ENCODE data around the gene ULK1. TPM values are rescaled to one million over a fixed set of nuclear protein-coding genes. Genes with fewer than 3 reads are reported as not detected.
A peak's percentile ranks its signal among the peaks of the same experiment; 100 is the strongest.

The ULK1 gene
- total and polyA plus RNA-seq, 2 of the 13 experiments (the other 11 are each of a cell fraction or from before 2014, with no cell fraction given), result 2.8 to 10.1 TPM

DNA sequence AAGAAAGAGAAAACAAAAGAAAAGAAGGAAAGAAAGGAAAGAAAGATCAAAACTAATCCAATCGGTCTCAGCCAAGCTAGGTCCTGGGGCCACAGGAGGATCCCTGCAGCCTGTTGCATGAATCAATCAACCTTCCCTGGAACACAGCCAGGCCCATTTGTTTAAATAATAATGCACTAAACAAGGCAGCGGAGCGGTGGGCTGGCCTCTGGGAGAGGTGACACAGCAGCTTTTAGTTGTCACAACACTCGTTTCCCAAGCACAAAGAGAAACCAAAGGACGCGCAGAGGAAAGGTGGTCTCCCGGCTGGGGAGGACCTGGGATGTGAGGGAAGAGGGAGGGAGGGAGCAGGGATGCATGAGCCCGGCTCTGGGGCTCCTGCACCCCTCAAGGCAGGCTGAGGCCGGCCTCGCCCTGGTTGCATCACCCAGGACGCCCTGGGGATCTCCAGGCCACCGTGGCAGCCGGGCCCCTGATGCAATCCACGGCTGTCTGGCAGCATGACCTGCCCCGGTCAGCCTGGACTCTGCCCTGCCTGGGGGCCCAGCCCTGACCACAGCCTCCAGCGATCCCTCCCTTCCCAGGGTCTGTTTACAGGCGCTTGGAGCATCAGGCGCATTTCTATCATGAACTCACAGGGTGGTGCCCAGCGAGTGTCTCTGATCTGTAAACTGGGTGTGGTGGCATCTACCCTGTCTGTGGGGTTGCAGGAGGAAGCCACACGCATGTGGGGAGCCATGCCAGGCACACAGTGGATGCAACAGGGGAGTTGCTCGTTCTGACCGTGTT is 33.8 kb upstream of the ULK1 start (continued):
- TF ChIP-seq, protein P1, sequence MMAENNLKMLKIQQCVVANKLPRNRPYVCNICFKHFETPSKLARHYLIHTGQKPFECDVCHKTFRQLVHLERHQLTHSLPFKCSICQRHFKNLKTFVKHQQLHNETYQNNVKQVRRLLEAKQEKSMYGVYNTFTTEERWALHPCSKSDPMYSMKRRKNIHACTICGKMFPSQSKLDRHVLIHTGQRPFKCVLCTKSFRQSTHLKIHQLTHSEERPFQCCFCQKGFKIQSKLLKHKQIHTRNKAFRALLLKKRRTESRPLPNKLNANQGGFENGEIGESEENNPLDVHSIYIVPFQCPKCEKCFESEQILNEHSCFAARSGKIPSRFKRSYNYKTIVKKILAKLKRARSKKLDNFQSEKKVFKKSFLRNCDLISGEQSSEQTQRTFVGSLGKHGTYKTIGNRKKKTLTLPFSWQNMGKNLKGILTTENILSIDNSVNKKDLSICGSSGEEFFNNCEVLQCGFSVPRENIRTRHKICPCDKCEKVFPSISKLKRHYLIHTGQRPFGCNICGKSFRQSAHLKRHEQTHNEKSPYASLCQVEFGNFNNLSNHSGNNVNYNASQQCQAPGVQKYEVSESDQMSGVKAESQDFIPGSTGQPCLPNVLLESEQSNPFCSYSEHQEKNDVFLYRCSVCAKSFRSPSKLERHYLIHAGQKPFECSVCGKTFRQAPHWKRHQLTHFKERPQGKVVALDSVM (CRISPR knock-in tag; IDR thresholded peaks at IDR 0.05), result no peak; the same call in 1 of the 2 replicates
- TF ChIP-seq THAP11 (CRISPR knock-in tag; IDR thresholded peaks at IDR 0.05), result peak; percentile 88
- TF ChIP-seq TCF12 (IDR thresholded peaks at IDR 0.05), result no peak
- peak; percentile 89; the same call in 1 of the 2 replicates for TF ChIP-seq TCF12 (CRISPR knock-in tag; IDR thresholded peaks at IDR 0.05)
- no peak for TF ChIP-seq ZNF101 (CRISPR knock-in tag; IDR thresholded peaks at IDR 0.05; ENCODE audit: borderline replicate concordance, low read depth)
- peak; percentile 28; the same call in 1 of the 2 replicates for TF ChIP-seq ZNF766 (CRISPR knock-in tag; IDR thresholded peaks at IDR 0.05; ENCODE audit: borderline replicate concordance)
- peak; percentile 100 for TF ChIP-seq MTA1 (CRISPR knock-in tag; IDR thresholded peaks at IDR 0.05; ENCODE audit: borderline replicate concordance)
- peak; percentile 94 for TF ChIP-seq HNRNPL (IDR thresholded peaks at IDR 0.05; ENCODE audit: low read depth, low read length)
- peak; percentile 99; the same call in 1 of the 2 replicates for TF ChIP-seq MIER3 (CRISPR knock-in tag; IDR thresholded peaks at IDR 0.05; ENCODE audit: borderline replicate concordance)
- peak; percentile 96 for TF ChIP-seq SPEN (CRISPR knock-in tag; IDR thresholded peaks at IDR 0.05; ENCODE audit: low read depth)
- TF ChIP-seq ZNF256 (CRISPR knock-in tag; conservative IDR thresholded peaks at IDR 0.05), result no peak
- peak; percentile 82; the same call in 1 of the 2 replicates for TF ChIP-seq KAT7 (CRISPR knock-in tag; IDR thresholded peaks at IDR 0.05; ENCODE audit: borderline replicate concordance)
- TF ChIP-seq RAD51 (IDR thresholded peaks at IDR 0.05; ENCODE audit: borderline replicate concordance), result no peak
- no peak for TF ChIP-seq ZFP37 (CRISPR knock-in tag; IDR thresholded peaks at IDR 0.05; ENCODE audit: borderline replicate concordance)
- TF ChIP-seq FLYWCH1 (CRISPR knock-in tag; IDR thresholded peaks at IDR 0.05), result no peak; the same call in 1 of the 2 replicates
- TF ChIP-seq HDAC1 (CRISPR knock-in tag; IDR thresholded peaks at IDR 0.05), result peak; percentile 100
- TF ChIP-seq NFE2L1 (CRISPR knock-in tag; IDR thresholded peaks at IDR 0.05; ENCODE audit: borderline replicate concordance), result no peak; the same call in none of the 2 replicates
- peak; percentile 88 for TF ChIP-seq ZMYM2 (CRISPR knock-in tag; IDR thresholded peaks at IDR 0.05)
- TF ChIP-seq, protein P2, sequence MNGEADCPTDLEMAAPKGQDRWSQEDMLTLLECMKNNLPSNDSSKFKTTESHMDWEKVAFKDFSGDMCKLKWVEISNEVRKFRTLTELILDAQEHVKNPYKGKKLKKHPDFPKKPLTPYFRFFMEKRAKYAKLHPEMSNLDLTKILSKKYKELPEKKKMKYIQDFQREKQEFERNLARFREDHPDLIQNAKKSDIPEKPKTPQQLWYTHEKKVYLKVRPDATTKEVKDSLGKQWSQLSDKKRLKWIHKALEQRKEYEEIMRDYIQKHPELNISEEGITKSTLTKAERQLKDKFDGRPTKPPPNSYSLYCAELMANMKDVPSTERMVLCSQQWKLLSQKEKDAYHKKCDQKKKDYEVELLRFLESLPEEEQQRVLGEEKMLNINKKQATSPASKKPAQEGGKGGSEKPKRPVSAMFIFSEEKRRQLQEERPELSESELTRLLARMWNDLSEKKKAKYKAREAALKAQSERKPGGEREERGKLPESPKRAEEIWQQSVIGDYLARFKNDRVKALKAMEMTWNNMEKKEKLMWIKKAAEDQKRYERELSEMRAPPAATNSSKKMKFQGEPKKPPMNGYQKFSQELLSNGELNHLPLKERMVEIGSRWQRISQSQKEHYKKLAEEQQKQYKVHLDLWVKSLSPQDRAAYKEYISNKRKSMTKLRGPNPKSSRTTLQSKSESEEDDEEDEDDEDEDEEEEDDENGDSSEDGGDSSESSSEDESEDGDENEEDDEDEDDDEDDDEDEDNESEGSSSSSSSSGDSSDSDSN (CRISPR knock-in tag; IDR thresholded peaks at IDR 0.05), result peak; percentile 93
- peak; percentile 97 for TF ChIP-seq MED1 (CRISPR knock-in tag; IDR thresholded peaks at IDR 0.05)
- TF ChIP-seq, protein P3, sequence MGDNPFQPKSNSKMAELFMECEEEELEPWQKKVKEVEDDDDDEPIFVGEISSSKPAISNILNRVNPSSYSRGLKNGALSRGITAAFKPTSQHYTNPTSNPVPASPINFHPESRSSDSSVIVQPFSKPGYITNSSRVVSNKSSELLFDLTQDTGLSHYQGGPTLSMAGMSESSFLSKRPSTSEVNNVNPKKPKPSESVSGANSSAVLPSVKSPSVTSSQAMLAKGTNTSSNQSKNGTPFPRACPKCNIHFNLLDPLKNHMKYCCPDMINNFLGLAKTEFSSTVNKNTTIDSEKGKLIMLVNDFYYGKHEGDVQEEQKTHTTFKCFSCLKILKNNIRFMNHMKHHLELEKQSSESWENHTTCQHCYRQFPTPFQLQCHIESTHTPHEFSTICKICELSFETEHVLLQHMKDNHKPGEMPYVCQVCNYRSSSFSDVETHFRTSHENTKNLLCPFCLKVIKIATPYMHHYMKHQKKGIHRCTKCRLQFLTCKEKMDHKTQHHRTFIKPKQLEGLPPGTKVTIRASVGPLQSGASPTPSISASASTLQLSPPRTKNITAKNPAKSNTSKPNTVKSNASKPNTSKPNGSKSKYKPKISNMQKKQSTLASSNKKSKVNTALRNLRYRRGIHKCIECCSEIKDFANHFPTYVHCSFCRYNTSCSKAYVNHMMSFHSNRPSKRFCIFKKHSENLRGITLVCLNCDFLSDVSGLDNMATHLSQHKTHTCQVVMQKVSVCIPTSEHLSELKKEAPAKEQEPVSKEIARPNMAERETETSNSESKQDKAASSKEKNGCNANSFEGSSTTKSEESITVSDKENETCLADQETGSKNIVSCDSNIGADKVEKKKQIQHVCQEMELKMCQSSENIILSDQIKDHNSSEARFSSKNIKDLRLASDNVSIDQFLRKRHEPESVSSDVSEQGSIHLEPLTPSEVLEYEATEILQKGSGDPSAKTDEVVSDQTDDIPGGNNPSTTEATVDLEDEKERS (CRISPR knock-in tag; IDR thresholded peaks at IDR 0.05), result peak; percentile 97

All from HepG2 (cell line).